Stimulated activated effector memory CD8-positive, alpha-beta T cell treated with anti-CD3 and anti-CD28 coated beads, Interleukin-12 subunit alpha, Interleukin-12 subunit beta, amount 100 ng/mL, for 72 hours (primary cell): ENCODE data around the gene CDH13.
A peak's percentile ranks its signal among the peaks of the same experiment; 100 is the strongest.

Experiments used
- ATAC-seq: fragments of 150-1000 bp; cut with Tn5 transposase; 2 replicates; pipeline ENCODE4 v1.10.0; 2021
- DNase-seq, 2 donors: peaks; one replicate each; pipeline ENCODE4 v3.0.0; 2021 to 2022; ENCODE audit warnings: low spot score in 2 of 2
- H3K27ac Mint-ChIP-seq: one replicate; pipeline ENCODE4 v1.8.0; 2022; ENCODE audit warnings: mild to moderate bottlenecking, mixed read lengths
- H3K36me3 Mint-ChIP-seq: one replicate; pipeline ENCODE4 v1.8.0; 2022; ENCODE audit warnings: mild to moderate bottlenecking, mixed read lengths
- H3K4me1 Mint-ChIP-seq: one replicate; pipeline ENCODE4 v1.8.0; 2022; ENCODE audit warnings: mixed read lengths
- H3K4me3 Mint-ChIP-seq: one replicate; pipeline ENCODE4 v1.8.0; 2022; ENCODE audit warnings: mild to moderate bottlenecking, mixed read lengths
- H3K9me3 Mint-ChIP-seq: one replicate; pipeline ENCODE4 v1.8.0; 2022; ENCODE audit warnings: mixed read lengths

Gene CDH13

GRCh38 chr16:83701494-83701893 is 1074.7 kb downstream of the CDH13 start:
- H3K4me3 Mint-ChIP-seq, result no peak overlapping the region
- H3K27ac Mint-ChIP-seq, result no peak overlapping the region
- peaks cover 2% of the 10 kb centered on the region for H3K9me3 Mint-ChIP-seq
- H3K4me1 Mint-ChIP-seq, result no peaks in the 10 kb centered on the region
- DNase-seq (peak in 1 of 2 donors; percentile 49), ATAC-seq (no peak)
- H3K36me3 Mint-ChIP-seq, result no peaks in the 10 kb centered on the region

GRCh38 chr16:83704656-83705055 is 1077.9 kb downstream of the CDH13 start:
- ATAC-seq, result no peak
- no peaks in the 10 kb centered on the region for H3K4me1 Mint-ChIP-seq
- H3K9me3 Mint-ChIP-seq, result no peaks in the 10 kb centered on the region
- DNase-seq, result no peak
- H3K27ac Mint-ChIP-seq, result no peak overlapping the region
- no peaks in the 10 kb centered on the region for H3K36me3 Mint-ChIP-seq
- H3K4me3 Mint-ChIP-seq, result no peak overlapping the region

- ATAC-seq, result no peak
- H3K9me3 Mint-ChIP-seq, result no peaks in the 10 kb centered on the region
- no peak for DNase-seq
- H3K27ac Mint-ChIP-seq, result no peak overlapping the region
- no peak overlapping the region for H3K4me3 Mint-ChIP-seq
- H3K36me3 Mint-ChIP-seq, result no peaks in the 10 kb centered on the region
- H3K4me1 Mint-ChIP-seq, result no peaks in the 10 kb centered on the region
Observed at GRCh38 chr16:83705856-83706255, 1079.1 kb downstream of the CDH13 start.

GRCh38 chr16:83706394-83706793 is 1079.6 kb downstream of the CDH13 start:
- no peaks in the 10 kb centered on the region for H3K9me3 Mint-ChIP-seq
- ATAC-seq, result no peak
- no peak overlapping the region for H3K27ac Mint-ChIP-seq
- DNase-seq, result no peak
- no peaks in the 10 kb centered on the region for H3K36me3 Mint-ChIP-seq
- no peak overlapping the region for H3K4me3 Mint-ChIP-seq
- no peaks in the 10 kb centered on the region for H3K4me1 Mint-ChIP-seq

- DNase-seq, result no peak
- no peaks in the 10 kb centered on the region for H3K9me3 Mint-ChIP-seq
- ATAC-seq, result no peak
- no peaks in the 10 kb centered on the region for H3K36me3 Mint-ChIP-seq
- no peak overlapping the region for H3K27ac Mint-ChIP-seq
- H3K4me1 Mint-ChIP-seq, result no peaks in the 10 kb centered on the region
- no peak overlapping the region for H3K4me3 Mint-ChIP-seq
Observed at GRCh38 chr16:83711069-83711468, 1084.3 kb downstream of the CDH13 start.

- no peaks in the 10 kb centered on the region for H3K9me3 Mint-ChIP-seq
- no peak for DNase-seq
- H3K36me3 Mint-ChIP-seq, result no peaks in the 10 kb centered on the region
- H3K4me1 Mint-ChIP-seq, result no peaks in the 10 kb centered on the region
- H3K4me3 Mint-ChIP-seq, result no peak overlapping the region
- no peak overlapping the region for H3K27ac Mint-ChIP-seq
- no peak for ATAC-seq
Observed at GRCh38 chr16:83713597-83713996, 1086.8 kb downstream of the CDH13 start.

GRCh38 chr16:83714286-83714685 is 1087.5 kb downstream of the CDH13 start:
- Mint-ChIP-seq H3K27ac (no peak overlapping the region), H3K4me1 (no peaks in the 10 kb centered on the region), H3K9me3 (no peaks in the 10 kb centered on the region), H3K4me3 (no peak overlapping the region), H3K36me3 (no peaks in the 10 kb centered on the region)
- ATAC-seq, result no peak
- DNase-seq, result no peak

- Mint-ChIP-seq H3K4me3 (no peak overlapping the region), H3K4me1 (no peaks in the 10 kb centered on the region), H3K36me3 (no peaks in the 10 kb centered on the region), H3K27ac (no peak overlapping the region), H3K9me3 (no peaks in the 10 kb centered on the region)
- no peak for DNase-seq
- no peak for ATAC-seq
Observed at GRCh38 chr16:83715217-83715920, 1088.6 kb downstream of the CDH13 start.

GRCh38 chr16:83717308-83717707 is 1090.5 kb downstream of the CDH13 start:
- H3K4me3 Mint-ChIP-seq, result no peak overlapping the region
- ATAC-seq, result no peak
- no peak overlapping the region for H3K27ac Mint-ChIP-seq
- no peaks in the 10 kb centered on the region for H3K9me3 Mint-ChIP-seq
- no peaks in the 10 kb centered on the region for H3K36me3 Mint-ChIP-seq
- DNase-seq, result no peak
- no peaks in the 10 kb centered on the region for H3K4me1 Mint-ChIP-seq

- H3K4me1 Mint-ChIP-seq, result no peaks in the 10 kb centered on the region
- no peak overlapping the region for H3K4me3 Mint-ChIP-seq
- no peaks in the 10 kb centered on the region for H3K9me3 Mint-ChIP-seq
- H3K36me3 Mint-ChIP-seq, result no peaks in the 10 kb centered on the region
- H3K27ac Mint-ChIP-seq, result no peak overlapping the region
- ATAC-seq (no peak), DNase-seq (no peak)
Observed at GRCh38 chr16:83717814-83718213, 1091.0 kb downstream of the CDH13 start.

- H3K4me3 Mint-ChIP-seq, result no peak overlapping the region
- no peak for DNase-seq
- no peaks in the 10 kb centered on the region for H3K9me3 Mint-ChIP-seq
- no peak for ATAC-seq
- H3K4me1 Mint-ChIP-seq, result no peaks in the 10 kb centered on the region
- H3K27ac Mint-ChIP-seq, result no peak overlapping the region
- H3K36me3 Mint-ChIP-seq, result no peaks in the 10 kb centered on the region
Observed at GRCh38 chr16:83720213-83720612, 1093.4 kb downstream of the CDH13 start.

GRCh38 chr16:83720981-83721380 is 1094.2 kb downstream of the CDH13 start:
- DNase-seq (no peak), ATAC-seq (no peak)
- Mint-ChIP-seq H3K27ac (no peak overlapping the region), H3K36me3 (no peaks in the 10 kb centered on the region), H3K9me3 (no peaks in the 10 kb centered on the region), H3K4me3 (no peak overlapping the region), H3K4me1 (no peaks in the 10 kb centered on the region)

- Mint-ChIP-seq H3K4me1 (no peaks in the 10 kb centered on the region), H3K36me3 (no peaks in the 10 kb centered on the region), H3K4me3 (no peak overlapping the region), H3K9me3 (no peaks in the 10 kb centered on the region), H3K27ac (no peak overlapping the region)
- ATAC-seq (no peak), DNase-seq (no peak)
Observed at GRCh38 chr16:83721676-83722075, 1094.9 kb downstream of the CDH13 start.

GRCh38 chr16:83722456-83723183 is 1095.9 kb downstream of the CDH13 start:
- no peaks in the 10 kb centered on the region for H3K9me3 Mint-ChIP-seq
- H3K4me3 Mint-ChIP-seq, result no peak overlapping the region
- H3K27ac Mint-ChIP-seq, result no peak overlapping the region
- DNase-seq (no peak), ATAC-seq (no peak)
- no peaks in the 10 kb centered on the region for H3K36me3 Mint-ChIP-seq
- H3K4me1 Mint-ChIP-seq, result peaks cover 7% of the 10 kb centered on the region

GRCh38 chr16:83723244-83723643 is 1096.5 kb downstream of the CDH13 start:
- H3K4me3 Mint-ChIP-seq, result no peak overlapping the region
- H3K36me3 Mint-ChIP-seq, result no peaks in the 10 kb centered on the region
- H3K27ac Mint-ChIP-seq, result no peak overlapping the region
- H3K9me3 Mint-ChIP-seq, result no peaks in the 10 kb centered on the region
- no peak for DNase-seq
- ATAC-seq, result no peak
- H3K4me1 Mint-ChIP-seq, result peaks cover 7% of the 10 kb centered on the region

- Mint-ChIP-seq H3K4me3 (no peak overlapping the region), H3K9me3 (no peaks in the 10 kb centered on the region)
- DNase-seq, result no peak
Observed at GRCh38 chr16:83723901-83724300, 1097.1 kb downstream of the CDH13 start.

More at GRCh38 chr16:83723901-83724300, 1097.1 kb downstream of the CDH13 start:
- Mint-ChIP-seq H3K4me1 (peaks cover 7% of the 10 kb centered on the region), H3K36me3 (no peaks in the 10 kb centered on the region), H3K27ac (no peak overlapping the region)
- ATAC-seq, result no peak
